ENCODE results near the gene CALML5.

CALML5 gene

GRCh38 chr10:5502571-5503476 is 3.5 kb upstream of the CALML5 start:
- DNase-seq (ENCODE audit: extremely low read depth in 1 of 2, low read depth in 1 of 2) = no peak

- DNase-seq (ENCODE audit: extremely low read depth in 1 of 2, low read depth in 1 of 2) = no peak
Measured at GRCh38 chr10:5502061-5502521, 2.7 kb upstream of the CALML5 start.

GRCh38 chr10:5500910-5501309 is 1.5 kb upstream of the CALML5 start:
- DNase-seq (ENCODE audit: extremely low read depth in 1 of 2, low read depth in 1 of 2) = no peak

- DNase-seq (ENCODE audit: extremely low read depth in 1 of 2, low read depth in 1 of 2) = no peak
Measured at GRCh38 chr10:5500162-5500670, 846 bp upstream of the CALML5 start.

GRCh38 chr10:5498791-5499492 is 428 bp downstream of the CALML5 start:
- no peak for DNase-seq (ENCODE audit: extremely low read depth in 1 of 2, low read depth in 1 of 2)

- DNase-seq (ENCODE audit: extremely low read depth in 1 of 2, low read depth in 1 of 2) = no peak
Measured at GRCh38 chr10:5497948-5498730, 1.2 kb downstream of the CALML5 start.

GRCh38 chr10:5497289-5497688 is 2.1 kb downstream of the CALML5 start:
- no peak for DNase-seq (ENCODE audit: extremely low read depth in 1 of 2, low read depth in 1 of 2)

- no peak for DNase-seq (ENCODE audit: extremely low read depth in 1 of 2, low read depth in 1 of 2)
Measured at GRCh38 chr10:5496261-5497250, 2.8 kb downstream of the CALML5 start.

GRCh38 chr10:5494611-5495010 is 4.8 kb downstream of the CALML5 start:
- DNase-seq (ENCODE audit: extremely low read depth in 1 of 2, low read depth in 1 of 2) = no peak

- no peak for DNase-seq (ENCODE audit: extremely low read depth in 1 of 2, low read depth in 1 of 2)
Measured at GRCh38 chr10:5493691-5494090, 5.7 kb downstream of the CALML5 start.

- DNase-seq (ENCODE audit: extremely low read depth in 1 of 2, low read depth in 1 of 2) = no peak
Measured at GRCh38 chr10:5492929-5493576, 6.3 kb downstream of the CALML5 start.

- DNase-seq (ENCODE audit: extremely low read depth in 1 of 2, low read depth in 1 of 2) = no peak
Measured at GRCh38 chr10:5492322-5492855, 7.0 kb downstream of the CALML5 start.

GRCh38 chr10:5491477-5491876 is 7.9 kb downstream of the CALML5 start:
- DNase-seq (ENCODE audit: extremely low read depth in 1 of 2, low read depth in 1 of 2) = no peak

- no peak for DNase-seq (ENCODE audit: extremely low read depth in 1 of 2, low read depth in 1 of 2)
Measured at GRCh38 chr10:5490698-5491464, 8.5 kb downstream of the CALML5 start.

- DNase-seq (ENCODE audit: extremely low read depth in 1 of 2, low read depth in 1 of 2) = no peak
Measured at GRCh38 chr10:5490032-5490431, 9.3 kb downstream of the CALML5 start.

- no peak for DNase-seq (ENCODE audit: extremely low read depth in 1 of 2, low read depth in 1 of 2)
Measured at GRCh38 chr10:5488272-5489161, 10.9 kb downstream of the CALML5 start.

- no peak for DNase-seq (ENCODE audit: extremely low read depth in 1 of 2, low read depth in 1 of 2)
Measured at GRCh38 chr10:5486853-5487235, 12.5 kb downstream of the CALML5 start.
